GM19468 (cell line): ENCODE data around the gene PTPRU.

Experiments
- ATAC-seq: cut with Tn5 transposase; IDR thresholded peaks from one replicate; pipeline ENCODE4 v1.9.1; 2021; ENCODE audit warnings: mild to moderate bottlenecking, moderate library complexity, moderate number of reproducible peaks; ENCODE audit not compliant: unreplicated experiment; ENCODE audit errors: extremely low read depth

Gene PTPRU

DNA sequence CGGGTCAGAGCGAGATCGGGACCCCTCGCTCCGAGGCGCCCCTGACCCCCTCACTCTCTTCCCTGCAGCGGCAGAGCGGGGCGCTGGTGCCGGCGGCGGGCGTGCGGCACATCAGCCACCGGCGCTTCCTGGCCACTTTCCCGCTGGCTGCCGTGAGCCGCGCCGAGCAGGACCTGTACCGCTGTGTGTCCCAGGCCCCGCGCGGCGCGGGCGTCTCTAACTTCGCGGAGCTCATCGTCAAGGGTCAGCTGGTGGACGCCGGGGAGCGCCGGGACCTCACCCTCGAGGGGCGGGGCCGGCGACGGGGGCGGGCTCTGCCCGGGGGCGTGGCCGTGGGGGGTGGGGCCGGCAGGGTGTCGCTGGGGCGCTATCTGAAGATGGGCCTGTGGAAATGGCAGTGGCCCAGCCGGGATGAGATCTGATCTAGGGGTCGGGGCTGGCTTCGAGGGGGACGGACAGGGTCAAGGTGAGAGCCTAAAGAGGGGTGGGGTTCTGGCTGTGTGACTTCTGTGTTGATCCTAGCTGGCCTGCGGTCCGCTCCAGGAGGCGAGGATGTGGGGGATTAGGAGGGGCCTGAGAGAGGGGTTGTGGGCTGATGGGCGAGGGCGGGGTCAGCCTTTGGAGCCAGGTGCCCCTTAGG is 23.6 kb downstream of the PTPRU start:
- ATAC-seq = no peak

DNA sequence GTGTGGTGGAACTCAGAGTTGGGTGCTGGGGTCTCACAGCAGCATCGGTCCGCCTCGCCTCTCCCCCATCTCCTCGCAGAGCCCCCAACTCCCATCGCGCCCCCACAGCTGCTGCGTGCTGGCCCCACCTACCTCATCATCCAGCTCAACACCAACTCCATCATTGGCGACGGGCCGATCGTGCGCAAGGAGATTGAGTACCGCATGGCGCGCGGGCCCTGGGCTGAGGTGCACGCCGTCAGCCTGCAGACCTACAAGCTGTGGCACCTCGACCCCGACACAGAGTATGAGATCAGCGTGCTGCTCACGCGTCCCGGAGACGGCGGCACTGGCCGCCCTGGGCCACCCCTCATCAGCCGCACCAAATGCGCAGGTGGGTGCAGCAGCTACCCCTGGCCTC is 24.2 kb downstream of the PTPRU start:
- no peak for ATAC-seq

DNA sequence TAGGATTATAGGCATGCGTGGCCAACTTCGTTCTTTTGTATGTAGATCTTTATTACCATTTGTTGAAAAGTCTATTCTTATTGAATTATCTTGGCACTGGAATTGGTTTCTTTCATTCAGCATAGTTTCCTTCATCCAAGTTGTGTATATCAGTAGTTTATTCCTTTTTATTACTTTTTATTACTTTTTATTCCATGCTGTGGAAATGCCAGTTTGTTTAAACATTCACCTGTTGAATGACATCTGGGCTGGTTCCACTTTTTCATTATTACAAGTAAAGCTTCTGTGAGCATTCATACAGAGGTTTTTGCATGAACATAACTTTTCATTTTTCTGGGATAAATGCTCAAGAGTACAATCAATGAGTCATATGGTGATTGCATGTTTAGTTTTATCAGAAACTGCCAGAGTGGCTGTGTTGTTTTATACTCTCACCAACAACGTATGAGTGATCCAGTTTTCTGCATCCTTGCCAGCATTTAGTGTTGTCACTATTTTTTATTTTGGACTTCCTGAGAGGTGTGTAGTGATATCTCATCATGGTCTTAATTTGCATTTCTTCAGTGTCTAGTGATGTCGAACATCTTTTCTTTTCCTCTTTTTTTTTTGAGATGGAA is 28.6 kb downstream of the PTPRU start:
- no peak for ATAC-seq

DNA sequence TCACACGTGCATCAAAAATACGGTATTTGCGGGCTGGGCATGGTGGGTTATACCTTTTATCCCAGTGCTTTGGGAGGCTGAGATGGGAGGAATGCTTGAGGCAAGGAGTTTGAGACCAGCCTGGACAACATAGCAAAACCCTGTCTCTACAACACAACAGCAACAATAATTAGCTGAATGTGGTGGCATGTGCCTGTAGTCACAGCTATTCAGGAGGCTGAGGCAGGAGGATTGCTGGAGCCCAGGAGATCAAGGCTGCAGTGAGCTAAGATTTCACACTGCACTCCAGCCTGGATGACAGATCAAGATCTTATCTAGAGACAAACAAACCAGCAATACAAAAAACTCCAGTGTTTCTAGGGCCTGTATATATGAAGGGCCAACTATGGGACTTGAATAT is 30.6 kb downstream of the PTPRU start:
- ATAC-seq = no peak

DNA sequence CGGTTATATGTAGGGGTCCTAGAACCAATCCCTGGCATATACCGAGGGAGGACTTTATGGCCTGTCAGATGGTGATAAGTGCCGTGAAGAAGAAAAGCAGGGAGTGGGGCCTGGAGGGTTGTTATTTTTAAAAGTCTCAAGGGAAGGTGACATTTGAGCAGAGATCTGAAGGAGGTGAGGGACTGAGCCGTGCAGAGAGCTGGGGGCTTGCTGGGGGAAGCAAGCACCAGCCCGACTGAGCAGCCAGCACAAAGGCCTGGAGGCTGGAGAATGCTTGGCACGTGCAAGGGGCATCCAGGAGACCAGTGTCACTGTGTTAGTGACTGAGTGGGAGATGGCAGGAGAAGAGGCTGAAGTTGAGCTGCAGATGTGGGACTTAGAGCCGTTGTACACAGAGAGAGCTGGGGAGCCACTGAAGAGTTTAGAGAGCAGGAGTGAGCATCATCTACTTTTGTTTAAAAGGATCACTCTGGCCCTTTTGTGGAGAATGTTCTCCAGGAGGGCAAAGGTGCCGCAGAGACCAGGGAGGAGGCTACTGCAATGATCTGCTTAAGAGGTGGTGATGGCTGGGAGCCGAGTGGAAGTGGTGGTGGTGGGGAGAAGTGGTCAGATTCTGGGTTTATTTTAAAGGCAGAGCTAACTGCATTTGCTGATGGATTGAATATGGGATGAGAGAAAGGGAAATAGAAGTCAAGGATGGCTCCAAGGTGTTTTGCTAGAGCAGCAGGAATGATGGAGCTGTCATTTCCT is 31.2 kb downstream of the PTPRU start:
- no peak for ATAC-seq

DNA sequence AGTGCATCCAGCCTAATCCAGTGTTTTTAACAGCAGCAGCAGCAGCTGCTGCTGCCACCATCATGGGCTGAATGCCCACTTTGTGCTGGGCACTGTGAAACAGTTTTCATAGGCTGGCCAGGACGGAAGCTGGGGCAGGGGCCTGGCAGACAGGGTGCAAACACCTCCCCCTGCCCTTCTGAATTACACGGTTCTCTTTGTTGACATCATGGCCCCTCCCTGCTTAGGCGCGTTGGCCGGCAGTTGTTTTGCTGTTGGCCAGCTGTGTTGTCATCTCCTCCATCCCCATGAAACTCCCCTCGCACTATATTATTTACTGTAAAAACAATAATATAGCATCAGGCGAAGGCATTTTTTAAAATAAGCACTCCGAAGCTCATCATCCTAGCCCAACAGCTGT is 33.1 kb downstream of the PTPRU start:
- ATAC-seq = no peak

DNA sequence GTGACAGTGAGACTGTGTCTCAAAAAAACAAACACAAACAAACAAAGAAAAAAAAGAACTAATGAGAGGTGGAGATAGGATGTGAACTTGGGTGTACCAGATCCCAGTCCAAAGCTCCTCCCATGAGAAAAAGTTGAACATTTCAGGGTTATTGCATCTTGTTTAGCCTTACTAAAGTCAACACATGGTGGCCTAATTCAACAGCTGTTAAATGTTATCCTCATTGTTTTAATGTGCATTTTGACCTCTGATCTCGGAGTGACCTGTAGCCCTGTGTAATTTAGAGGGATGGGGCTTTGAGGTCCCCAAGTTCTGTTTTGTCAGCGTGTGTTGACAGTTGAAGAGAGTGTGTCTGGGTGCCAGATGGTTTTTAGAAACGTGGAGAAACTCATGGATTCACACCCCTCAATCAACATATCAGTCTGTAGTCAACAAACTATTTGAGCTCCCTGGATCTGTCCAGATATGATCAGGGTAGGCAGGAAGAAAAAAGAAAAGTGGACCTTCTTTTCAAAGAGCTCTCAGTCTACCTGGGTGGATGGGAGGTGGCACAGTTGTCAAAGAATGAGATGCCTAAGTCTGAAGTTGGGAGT is 34.7 kb downstream of the PTPRU start:
- ATAC-seq = no peak

DNA sequence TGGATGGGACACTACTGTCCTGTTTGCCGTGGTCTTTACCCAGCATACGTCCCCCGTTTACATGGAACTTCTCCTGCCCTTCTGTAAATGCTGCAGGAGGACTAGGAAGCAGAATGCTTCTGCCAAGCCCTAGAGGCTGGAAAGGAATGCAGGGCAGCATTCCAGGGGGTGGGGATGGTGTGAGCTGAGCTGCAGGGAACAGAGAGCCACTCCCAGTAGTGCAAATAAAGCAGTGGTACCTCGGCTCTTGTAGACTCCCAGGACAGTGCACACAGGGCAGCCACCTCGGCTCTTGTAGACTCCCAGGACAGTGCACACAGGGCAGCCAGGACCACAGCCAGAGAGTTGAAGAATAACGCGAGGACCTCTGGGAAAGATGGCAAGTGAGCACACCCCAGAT is 35.4 kb downstream of the PTPRU start:
- ATAC-seq = no peak

DNA sequence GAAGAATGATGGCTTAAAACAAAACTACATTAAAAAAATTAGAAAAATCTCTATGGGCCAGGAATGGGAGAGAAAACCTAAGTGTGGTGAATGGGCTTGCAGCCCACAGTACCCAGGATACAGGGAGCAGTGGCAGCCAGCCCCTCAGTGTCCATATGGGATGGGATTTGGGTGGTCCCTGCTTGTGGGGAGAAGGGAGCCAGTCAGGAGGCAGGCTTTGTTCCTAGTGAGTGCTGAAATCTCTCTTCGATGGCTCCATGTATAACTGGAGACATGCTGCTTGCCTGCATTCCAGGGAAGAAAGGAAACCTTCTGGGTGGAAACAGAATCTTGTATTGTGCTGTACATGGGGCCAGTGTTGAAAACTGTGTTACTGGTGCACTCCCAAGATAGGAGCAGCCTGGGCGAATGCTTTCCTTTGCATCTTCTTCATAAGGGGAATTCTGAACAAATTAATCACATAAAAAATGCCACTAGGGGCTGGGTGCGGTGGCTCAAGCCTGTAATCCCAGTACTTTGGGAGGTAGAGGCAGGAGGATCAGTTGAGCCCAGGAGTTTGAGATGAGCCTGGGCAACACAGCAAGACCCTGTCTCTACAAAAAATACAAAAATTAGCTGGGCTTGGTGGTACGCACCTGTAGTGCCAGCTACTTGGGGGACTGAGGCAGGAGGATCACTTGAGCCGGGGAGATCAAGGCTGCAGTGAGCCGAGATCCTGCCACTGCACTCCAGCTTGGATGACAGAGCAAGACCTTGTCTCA is 36.0 kb downstream of the PTPRU start:
- no peak for ATAC-seq

DNA sequence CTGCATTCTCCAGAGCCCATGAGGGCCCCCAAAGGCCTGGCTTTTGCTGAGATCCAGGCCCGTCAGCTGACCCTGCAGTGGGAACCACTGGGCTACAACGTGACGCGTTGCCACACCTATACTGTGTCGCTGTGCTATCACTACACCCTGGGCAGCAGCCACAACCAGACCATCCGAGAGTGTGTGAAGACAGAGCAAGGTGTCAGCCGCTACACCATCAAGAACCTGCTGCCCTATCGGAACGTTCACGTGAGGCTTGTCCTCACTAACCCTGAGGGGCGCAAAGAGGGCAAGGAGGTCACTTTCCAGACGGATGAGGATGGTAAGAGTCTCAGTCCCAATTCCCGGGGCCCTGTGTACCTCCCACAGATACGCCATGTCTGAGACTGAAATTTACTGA is 39.1 kb downstream of the PTPRU start:
- no peak for ATAC-seq

DNA sequence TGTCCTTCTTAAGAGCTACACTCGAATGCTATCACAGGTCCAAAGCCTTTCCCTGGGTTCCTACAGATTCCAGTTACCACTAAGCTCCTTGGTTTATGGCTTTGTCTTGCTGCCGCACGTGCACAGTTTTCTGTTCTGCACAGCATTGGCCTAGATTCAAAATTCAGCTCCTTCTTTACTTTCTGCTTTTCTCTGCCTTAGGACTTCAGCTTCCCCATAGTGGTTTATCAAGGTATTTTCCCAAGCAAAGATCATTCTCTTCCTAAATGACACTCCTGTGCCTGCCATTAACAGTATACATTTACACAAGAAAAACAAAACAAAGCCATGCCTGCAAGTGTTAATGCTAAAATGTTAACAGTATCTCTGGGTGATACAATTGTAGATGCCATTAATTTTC is 41.8 kb downstream of the PTPRU start:
- ATAC-seq = no peak

DNA sequence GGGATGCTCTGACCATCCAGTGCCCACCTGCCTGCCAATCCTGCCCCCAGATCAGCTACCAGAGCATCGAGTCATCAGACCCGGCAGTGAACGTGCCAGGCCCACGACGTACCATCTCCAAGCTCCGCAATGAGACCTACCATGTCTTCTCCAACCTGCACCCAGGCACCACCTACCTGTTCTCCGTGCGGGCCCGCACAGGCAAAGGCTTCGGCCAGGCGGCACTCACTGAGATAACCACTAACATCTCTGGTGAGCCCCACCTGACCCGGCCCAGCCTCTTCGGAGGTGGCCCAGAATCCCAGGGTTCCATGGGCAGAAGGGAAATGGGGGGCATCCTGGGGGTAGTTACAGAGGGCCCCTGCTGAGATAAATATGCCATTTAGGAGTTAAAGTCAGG is 43.1 kb downstream of the PTPRU start:
- no peak for ATAC-seq

DNA sequence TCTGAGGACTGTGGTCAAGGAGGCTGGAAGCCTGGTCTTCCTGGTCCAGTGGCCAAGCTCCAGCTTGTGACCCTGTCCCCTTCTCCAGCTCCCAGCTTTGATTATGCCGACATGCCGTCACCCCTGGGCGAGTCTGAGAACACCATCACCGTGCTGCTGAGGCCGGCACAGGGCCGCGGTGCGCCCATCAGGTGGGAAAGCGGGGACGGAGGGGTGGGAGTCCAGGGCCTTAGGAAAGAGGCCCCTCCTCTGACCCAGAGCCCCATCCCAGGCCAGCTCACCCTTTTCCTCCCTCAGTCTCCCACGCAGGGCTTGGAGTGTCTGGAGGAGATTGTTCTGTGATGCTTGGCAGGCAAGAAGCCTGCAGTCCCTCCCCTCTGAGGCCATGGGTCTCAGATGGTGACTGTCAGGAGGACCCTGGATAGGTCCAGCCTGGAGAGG is 43.6 kb downstream of the PTPRU start:
- ATAC-seq = no peak

DNA sequence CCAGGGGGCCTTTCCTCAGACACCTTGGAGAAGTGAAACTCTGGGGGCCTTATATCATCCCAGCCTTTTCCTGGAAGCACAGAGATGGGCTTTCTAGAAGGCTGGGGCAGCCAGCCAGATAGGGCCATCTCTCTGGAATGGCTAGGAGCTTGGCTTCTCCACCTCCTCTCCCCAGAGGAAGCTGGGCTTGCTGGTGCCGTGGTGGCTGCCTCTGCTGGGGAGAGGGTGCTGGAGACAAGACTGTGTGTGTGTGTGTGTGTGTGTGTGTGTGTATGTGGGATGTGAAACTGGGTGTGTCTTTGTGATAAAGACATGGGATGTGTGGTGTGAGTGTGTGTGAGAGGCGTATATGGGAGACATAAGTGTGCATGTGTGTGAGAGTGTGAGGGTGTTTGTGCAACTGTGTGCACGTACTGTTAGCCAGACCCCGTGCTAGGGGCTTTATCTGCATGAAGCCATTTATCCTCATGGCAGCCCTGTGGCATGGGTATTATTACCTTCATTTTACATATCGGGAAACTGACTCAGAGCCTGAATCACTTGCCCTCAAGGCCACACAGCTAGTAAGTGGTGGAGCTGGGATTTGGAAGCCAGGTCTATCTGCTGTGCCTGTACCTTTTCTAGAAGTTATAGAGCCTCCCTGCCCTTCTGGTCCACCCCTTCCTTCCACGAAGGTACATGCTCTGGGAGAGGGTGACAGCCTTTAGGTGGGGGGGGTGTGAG is 44.2 kb downstream of the PTPRU start:
- ATAC-seq = no peak

DNA sequence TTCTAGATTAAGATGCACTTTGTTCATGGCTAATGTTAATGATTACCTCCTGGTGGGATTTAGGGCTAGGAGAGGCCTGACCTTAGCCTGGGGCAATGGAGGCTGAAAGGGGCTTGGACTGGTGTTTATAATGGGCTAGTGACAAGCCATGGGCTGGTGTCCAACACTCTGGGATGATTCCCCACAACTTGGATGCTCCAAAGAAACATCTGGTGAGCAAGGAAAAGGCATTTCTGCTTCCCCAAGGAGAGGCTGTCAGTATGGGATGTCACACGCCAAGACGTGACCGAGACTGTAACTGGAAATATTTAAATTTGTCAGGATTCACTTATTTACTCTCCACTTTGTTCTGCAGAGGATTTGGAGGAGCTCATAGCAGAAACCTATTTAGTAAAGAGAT is 45.2 kb downstream of the PTPRU start:
- ATAC-seq = no peak

DNA sequence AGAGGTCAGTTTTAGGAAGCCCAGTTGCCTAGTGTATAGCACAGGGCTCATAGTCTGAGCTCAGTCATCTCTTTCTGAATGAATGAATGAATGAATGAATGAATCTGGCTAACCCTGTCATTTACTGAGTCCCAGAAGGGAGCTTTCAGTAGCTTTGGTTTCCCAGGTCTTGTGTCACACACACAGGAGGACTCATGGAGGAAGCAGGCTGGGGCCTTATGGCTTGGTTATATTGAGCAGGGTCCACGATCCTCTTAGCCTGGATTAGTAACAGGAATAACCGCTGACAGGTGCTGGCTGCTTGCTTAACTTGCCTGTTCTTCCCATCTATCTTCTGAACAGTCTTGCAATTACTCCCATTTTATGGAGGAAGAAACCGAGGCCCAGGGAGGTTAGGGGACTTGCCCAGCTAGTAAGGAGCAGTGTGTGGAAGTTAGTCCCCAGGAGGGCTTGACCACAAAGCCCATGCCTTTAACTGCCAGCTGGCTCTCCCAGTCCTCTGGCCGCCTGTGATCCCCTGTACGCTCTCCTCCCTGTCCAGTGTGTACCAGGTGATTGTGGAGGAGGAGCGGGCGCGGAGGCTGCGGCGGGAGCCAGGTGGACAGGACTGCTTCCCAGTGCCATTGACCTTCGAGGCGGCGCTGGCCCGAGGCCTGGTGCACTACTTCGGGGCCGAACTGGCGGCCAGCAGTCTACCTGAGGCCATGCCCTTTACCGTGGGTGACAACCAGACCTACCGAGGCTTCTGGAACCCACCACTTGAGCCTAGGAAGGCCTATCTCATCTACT is 46.0 kb downstream of the PTPRU start:
- no peak for ATAC-seq

DNA sequence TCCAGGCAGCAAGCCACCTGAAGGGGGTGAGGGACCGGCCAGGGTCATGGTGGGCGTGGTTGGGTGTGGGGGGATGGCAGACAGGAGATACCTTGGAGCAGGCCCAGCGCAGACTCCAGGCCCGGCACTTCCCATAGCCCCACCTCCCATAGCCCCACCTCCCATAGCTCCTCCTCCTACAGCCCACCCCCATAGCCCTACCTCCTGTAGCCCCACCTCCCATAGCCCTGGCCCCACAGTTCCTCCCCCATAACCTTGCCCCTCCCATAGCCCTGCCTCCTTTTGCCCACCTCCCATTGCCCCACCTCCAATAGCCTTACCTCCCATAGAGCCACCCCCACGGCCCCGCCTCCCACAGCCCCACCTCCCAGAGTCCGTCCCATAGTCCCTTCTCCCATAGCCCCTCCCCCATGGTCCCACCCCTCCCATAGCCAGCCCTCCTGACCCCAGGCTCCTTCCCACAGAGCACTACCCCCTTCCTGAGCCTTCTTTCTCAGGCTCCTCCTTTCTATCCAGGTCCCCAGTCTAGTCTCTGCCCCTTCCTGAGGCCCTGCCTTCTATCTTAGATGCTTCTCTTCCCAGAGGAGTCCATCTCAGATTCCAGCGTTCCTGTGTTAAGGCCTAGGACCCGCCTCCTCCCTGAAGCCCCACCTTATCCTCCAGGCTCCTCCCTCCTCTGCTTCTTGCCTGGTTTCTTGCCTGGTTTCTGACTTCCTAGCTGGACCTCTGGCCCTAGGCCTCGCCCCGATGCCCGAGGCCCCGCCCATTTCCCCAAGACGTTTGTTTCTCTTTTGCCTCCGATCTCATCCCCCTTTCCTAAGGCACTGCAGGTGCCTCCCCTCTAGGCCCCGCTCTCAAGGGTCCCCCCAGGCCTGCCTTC is 46.8 kb downstream of the PTPRU start:
- ATAC-seq = no peak

DNA sequence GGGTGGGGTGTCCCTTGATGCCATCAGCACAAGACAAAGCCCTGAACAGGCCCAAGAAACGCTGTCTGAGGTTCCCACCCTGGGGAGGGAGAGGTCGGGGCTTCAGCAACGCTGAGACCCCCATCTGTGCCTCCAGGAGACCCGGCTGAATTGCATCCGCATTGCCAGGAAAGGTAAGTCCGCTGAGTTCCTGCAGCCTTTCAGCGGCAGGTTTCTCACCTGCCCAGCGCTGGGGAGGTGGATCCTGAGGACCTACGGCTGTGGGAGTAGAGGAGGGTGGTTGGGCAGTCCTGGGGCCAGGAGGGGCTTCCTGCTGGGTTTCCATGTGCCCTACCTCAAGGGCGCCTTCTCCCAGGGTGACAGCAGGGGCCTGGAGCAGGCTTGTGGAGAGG is 47.5 kb downstream of the PTPRU start:
- no peak for ATAC-seq
